WTC11 (cell line): Measurements from ENCODE around the gene FOXK1. TPM values are rescaled to one million over a fixed set of nuclear protein-coding genes. Genes with fewer than 3 reads are reported as not detected.
A peak's percentile ranks its signal among the peaks of the same experiment; 100 is the strongest.

Source experiments
- ATAC-seq: fragments of 200-7000 bp; cut with Tn5 transposase; 2 replicates; pipeline ENCODE4 v1.10.0; 2021; ENCODE audit warnings: mild to moderate bottlenecking, moderate library complexity
- CTCF ChIA-PET: fragments of 300-600 bp; sonication (Branson Sonifier 250); formaldehyde crosslinking; loops from one replicate; lab custom pipeline; 2021; ENCODE audit warnings: antibody characterized with exemption; lab: Charles Lee
- POLR2A ChIA-PET: fragments of 350-600 bp; sonication (Branson Sonifier 250); formaldehyde crosslinking; loops from one replicate; lab custom pipeline; 2021; ENCODE audit warnings: antibody characterized with exemption; lab: Charles Lee
- DNase-seq: peaks from one replicate; pipeline ENCODE4 v3.0.0; 2021; ENCODE audit warnings: low spot score
- H3K27ac Mint-ChIP-seq: 2 replicates; pipeline ENCODE4 v1.8.0; 2021; ENCODE audit warnings: mixed read lengths
- H3K27me3 Mint-ChIP-seq: 2 replicates; pipeline ENCODE4 v1.8.0; 2021; ENCODE audit warnings: low read depth, mild to moderate bottlenecking, moderate library complexity, mixed read lengths
- H3K36me3 Mint-ChIP-seq: 2 replicates; pipeline ENCODE4 v1.8.0; 2021; ENCODE audit warnings: mixed read lengths
- H3K4me1 Mint-ChIP-seq: 2 replicates; pipeline ENCODE4 v1.8.0; 2022; ENCODE audit warnings: mixed read lengths
- H3K4me3 Mint-ChIP-seq: 2 replicates; pipeline ENCODE4 v1.8.0; 2021; ENCODE audit warnings: mild to moderate bottlenecking, moderate library complexity, mixed read lengths
- H3K9me3 Mint-ChIP-seq: 2 replicates; pipeline ENCODE4 v1.8.0; 2021; ENCODE audit warnings: mixed read lengths
- AFF4 ChIP-seq: sonication (generic); formaldehyde crosslinking; IDR thresholded peaks from 2 replicates; pipeline ENCODE4 v1.8.1; 2023; ENCODE audit warnings: mild to moderate bottlenecking, missing genetic modification reagents, borderline replicate concordance
- FOXP1 ChIP-seq: sonication (generic); formaldehyde crosslinking; IDR thresholded peaks from 2 replicates; pipeline ENCODE4 v1.8.0; 2022; ENCODE audit warnings: missing genetic modification reagents, mild to moderate bottlenecking, moderate library complexity, borderline replicate concordance
- IRF2 ChIP-seq: sonication (generic); formaldehyde crosslinking; IDR thresholded peaks from 2 replicates; pipeline ENCODE4 v1.8.0; 2022; ENCODE audit warnings: low read depth, missing genetic modification reagents, borderline replicate concordance
- JUN ChIP-seq: sonication (generic); formaldehyde crosslinking; IDR thresholded peaks from 2 replicates; pipeline ENCODE4 v1.8.0; 2023; ENCODE audit warnings: mild to moderate bottlenecking, missing genetic modification reagents
- RORB ChIP-seq: fragments of 250-450 bp; sonication (Bioruptor Pico); IDR thresholded peaks from 2 replicates; pipeline ENCODE4 v1.9.0; 2021; ENCODE audit warnings: mild to moderate bottlenecking
- total RNA-seq: library from RNA; stranded (reverse); gene quantifications from 3 replicates; pipeline ENCODE4 v1.2.3, GENCODE V29; 2021
- TF ChIP-seq, protein P1 (sequence below): sonication (generic); formaldehyde crosslinking; IDR thresholded peaks from 2 replicates; pipeline ENCODE4 v1.8.1; 2023; ENCODE audit warnings: mild to moderate bottlenecking, missing genetic modification reagents, moderate library complexity
- TF ChIP-seq, protein P2 (sequence below): sonication (generic); formaldehyde crosslinking; IDR thresholded peaks from 2 replicates; pipeline ENCODE4 v1.8.0; 2022; ENCODE audit warnings: mild to moderate bottlenecking, missing genetic modification reagents
- TF ChIP-seq, protein P3 (sequence below): sonication (generic); formaldehyde crosslinking; IDR thresholded peaks from 2 replicates; pipeline ENCODE4 v1.8.1; 2023; ENCODE audit warnings: mild to moderate bottlenecking, moderate library complexity, missing genetic modification reagents
- TF ChIP-seq, protein P4 (sequence below): sonication (generic); formaldehyde crosslinking; IDR thresholded peaks from 2 replicates; pipeline ENCODE4 v1.8.1; 2023; ENCODE audit warnings: mild to moderate bottlenecking, missing genetic modification reagents

Gene FOXK1
- total RNA-seq, 1 experiment from 2014 or later: 21.9 TPM

DNA sequence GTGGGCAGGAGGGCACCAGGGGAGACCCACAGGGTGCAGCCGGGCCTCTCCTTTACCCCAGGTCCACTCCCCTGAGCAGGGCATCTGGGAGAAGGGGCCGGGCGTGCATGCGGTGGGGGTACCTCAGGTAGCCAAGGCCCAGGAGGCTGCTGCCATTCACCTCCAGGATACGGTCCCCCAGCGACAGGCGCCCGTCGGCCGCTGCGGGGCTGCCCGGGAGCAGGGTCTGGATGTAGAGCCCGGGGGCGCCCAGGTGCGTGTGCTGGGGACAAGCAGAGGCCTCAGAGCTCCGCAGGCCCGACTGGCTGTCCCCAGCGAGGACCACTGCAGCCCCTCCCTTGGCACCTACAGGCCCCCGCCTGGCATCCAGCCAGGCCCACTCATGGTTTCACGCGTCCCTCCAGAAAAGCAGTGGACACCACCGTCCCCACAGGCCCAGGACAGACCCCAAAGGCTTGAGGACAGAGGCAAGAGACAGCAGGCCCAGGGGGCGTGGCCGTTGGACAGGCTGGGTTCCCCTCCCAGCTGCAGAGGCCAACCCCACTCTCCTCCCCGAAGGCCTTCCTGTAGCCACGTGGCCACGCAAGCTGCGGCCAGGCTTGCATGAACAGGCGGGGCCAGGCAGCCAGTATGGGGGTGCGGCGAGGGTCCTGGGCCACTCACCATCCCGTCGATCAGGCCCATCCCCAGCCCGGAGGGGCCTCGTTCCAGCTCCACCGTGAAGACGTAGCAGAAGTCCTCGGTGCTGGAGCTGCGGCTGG is 117.6 kb downstream of the FOXK1 start:
- no peak overlapping the region for H3K27ac Mint-ChIP-seq
- ChIA-PET POLR2A (interaction anchor here (1.2 kb wide), 1 partner anchor 14 kb away, joined by 3 read pairs; no protein-coding TSS in a partner anchor), CTCF (interaction anchor here (0.8 to 4.4 kb wide), 6 partner anchors 16 to 287 kb away, joined by 3 to 36 read pairs (median 4); partner anchors contain the start of genes AP5Z1 and RADIL)
- no peak overlapping the region for H3K4me3 Mint-ChIP-seq
- no peaks in the 10 kb centered on the region for H3K27me3 Mint-ChIP-seq
- ATAC-seq (peak; percentile 8), DNase-seq (no peak)
- H3K4me1 Mint-ChIP-seq: peaks cover 4% of the 10 kb centered on the region
- H3K36me3 Mint-ChIP-seq: no peaks in the 10 kb centered on the region
- no peaks in the 10 kb centered on the region for H3K9me3 Mint-ChIP-seq
- no peak for TF ChIP-seq FOXP1 (CRISPR knock-in tag)
- TF ChIP-seq, protein P1, sequence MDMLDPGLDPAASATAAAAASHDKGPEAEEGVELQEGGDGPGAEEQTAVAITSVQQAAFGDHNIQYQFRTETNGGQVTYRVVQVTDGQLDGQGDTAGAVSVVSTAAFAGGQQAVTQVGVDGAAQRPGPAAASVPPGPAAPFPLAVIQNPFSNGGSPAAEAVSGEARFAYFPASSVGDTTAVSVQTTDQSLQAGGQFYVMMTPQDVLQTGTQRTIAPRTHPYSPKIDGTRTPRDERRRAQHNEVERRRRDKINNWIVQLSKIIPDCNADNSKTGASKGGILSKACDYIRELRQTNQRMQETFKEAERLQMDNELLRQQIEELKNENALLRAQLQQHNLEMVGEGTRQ (CRISPR knock-in tag): peak; percentile 51; the same call in 1 of the 2 replicates

DNA sequence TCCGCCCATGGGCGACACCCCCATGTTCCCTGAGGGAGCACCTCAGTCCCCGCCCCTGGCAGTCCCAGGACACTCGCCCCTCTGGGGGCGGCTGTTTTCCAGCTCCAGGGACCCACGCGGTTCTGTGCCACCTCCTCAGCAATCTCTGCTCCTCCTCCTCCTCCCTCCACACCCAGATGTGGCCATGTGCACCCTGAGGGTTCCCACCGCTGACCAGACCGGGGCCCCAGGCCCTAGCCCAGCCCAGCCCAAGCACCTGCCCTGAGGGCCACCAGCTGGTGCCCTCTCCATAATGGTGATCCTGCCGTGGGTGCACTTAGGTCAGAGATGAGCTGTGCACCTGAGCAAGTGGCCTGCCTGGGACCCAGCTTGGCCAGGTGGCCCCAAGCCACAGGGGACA is 118.4 kb downstream of the FOXK1 start:
- H3K27ac Mint-ChIP-seq: no peak overlapping the region
- ATAC-seq (no peak), DNase-seq (no peak)
- TF ChIP-seq AFF4 (CRISPR knock-in tag) (no peak), JUN (CRISPR knock-in tag) (no peak), RORB (CRISPR knock-in tag) (no peak), IRF2 (CRISPR knock-in tag) (no peak)
- TF ChIP-seq, protein P2, sequence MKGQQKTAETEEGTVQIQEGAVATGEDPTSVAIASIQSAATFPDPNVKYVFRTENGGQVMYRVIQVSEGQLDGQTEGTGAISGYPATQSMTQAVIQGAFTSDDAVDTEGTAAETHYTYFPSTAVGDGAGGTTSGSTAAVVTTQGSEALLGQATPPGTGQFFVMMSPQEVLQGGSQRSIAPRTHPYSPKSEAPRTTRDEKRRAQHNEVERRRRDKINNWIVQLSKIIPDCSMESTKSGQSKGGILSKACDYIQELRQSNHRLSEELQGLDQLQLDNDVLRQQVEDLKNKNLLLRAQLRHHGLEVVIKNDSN (CRISPR knock-in tag): no peak
- TF ChIP-seq, protein P1 (CRISPR knock-in tag): no peak
- TF ChIP-seq, protein P3, sequence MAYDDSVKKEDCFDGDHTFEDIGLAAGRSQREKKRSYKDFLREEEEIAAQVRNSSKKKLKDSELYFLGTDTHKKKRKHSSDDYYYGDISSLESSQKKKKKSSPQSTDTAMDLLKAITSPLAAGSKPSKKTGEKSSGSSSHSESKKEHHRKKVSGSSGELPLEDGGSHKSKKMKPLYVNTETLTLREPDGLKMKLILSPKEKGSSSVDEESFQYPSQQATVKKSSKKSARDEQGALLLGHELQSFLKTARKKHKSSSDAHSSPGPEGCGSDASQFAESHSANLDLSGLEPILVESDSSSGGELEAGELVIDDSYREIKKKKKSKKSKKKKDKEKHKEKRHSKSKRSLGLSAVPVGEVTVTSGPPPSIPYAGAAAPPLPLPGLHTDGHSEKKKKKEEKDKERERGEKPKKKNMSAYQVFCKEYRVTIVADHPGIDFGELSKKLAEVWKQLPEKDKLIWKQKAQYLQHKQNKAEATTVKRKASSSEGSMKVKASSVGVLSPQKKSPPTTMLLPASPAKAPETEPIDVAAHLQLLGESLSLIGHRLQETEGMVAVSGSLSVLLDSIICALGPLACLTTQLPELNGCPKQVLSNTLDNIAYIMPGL (CRISPR knock-in tag): no peak
- TF ChIP-seq, protein P4, sequence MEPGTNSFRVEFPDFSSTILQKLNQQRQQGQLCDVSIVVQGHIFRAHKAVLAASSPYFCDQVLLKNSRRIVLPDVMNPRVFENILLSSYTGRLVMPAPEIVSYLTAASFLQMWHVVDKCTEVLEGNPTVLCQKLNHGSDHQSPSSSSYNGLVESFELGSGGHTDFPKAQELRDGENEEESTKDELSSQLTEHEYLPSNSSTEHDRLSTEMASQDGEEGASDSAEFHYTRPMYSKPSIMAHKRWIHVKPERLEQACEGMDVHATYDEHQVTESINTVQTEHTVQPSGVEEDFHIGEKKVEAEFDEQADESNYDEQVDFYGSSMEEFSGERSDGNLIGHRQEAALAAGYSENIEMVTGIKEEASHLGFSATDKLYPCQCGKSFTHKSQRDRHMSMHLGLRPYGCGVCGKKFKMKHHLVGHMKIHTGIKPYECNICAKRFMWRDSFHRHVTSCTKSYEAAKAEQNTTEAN (CRISPR knock-in tag): no peak
- no peak overlapping the region for H3K4me3 Mint-ChIP-seq
- no peaks in the 10 kb centered on the region for H3K27me3 Mint-ChIP-seq
- H3K9me3 Mint-ChIP-seq: no peaks in the 10 kb centered on the region
- H3K4me1 Mint-ChIP-seq: peaks cover 4% of the 10 kb centered on the region
- CTCF ChIA-PET: interaction anchor here (0.6 to 4.4 kb wide), 8 partner anchors 8 to 83 kb away, joined by 3 to 36 read pairs (median 4); partner anchors contain the start of gene RADIL
- no peaks in the 10 kb centered on the region for H3K36me3 Mint-ChIP-seq
- POLR2A ChIA-PET: interaction anchor here (1.2 kb wide), 1 partner anchor 13 kb away, joined by 3 read pairs; no protein-coding TSS in a partner anchor
